Astrocyte (in vitro differentiated cells and primary cell): ENCODE measurements around the gene PRKX. TPM values are rescaled to one million over a fixed set of nuclear protein-coding genes. Genes with fewer than 3 reads are reported as not detected.

Source experiments
- DNase-seq: peaks from one replicate; pipeline ENCODE4 v3.0.0-alpha.2; 2010; ENCODE audit warnings: low read depth
- FAIRE-seq: peaks from 2 replicates; lab custom pipeline; 2011; peaks lifted over from hg19 to GRCh38; lab: Jason Lieb, UNC
- H2AFZ ChIP-seq: 2 replicates; pipeline ENCODE4 v1.6.0; 2012; ENCODE audit warnings: low read depth, low read length, inconsistent platforms
- H3K27ac ChIP-seq: 2 replicates; pipeline ENCODE4 v1.5.1; 2011; ENCODE audit warnings: low read depth, low read length, inconsistent platforms
- H3K27me3 ChIP-seq: 2 replicates; pipeline ENCODE4 v1.6.0; 2011; ENCODE audit warnings: low read length, inconsistent platforms; ENCODE audit not compliant: insufficient read depth
- H3K36me3 ChIP-seq: 2 replicates; pipeline ENCODE4 v1.5.1; 2011; ENCODE audit warnings: low read length, inconsistent platforms; ENCODE audit not compliant: insufficient read depth
- H3K4me1 ChIP-seq: 2 replicates; pipeline ENCODE4 v1.5.1; 2011; ENCODE audit warnings: low read length, inconsistent platforms; ENCODE audit not compliant: insufficient read depth
- H3K4me2 ChIP-seq: 2 replicates; pipeline ENCODE4 v1.6.0; 2012; ENCODE audit warnings: low read length, inconsistent platforms
- H3K4me3 ChIP-seq: 2 replicates; pipeline ENCODE4 v1.5.1; 2011; ENCODE audit warnings: low read depth, mild to moderate bottlenecking, low read length, inconsistent platforms; ENCODE audit not compliant: insufficient read depth
- H3K79me2 ChIP-seq: 2 replicates; pipeline ENCODE4 v1.6.0; 2012; ENCODE audit warnings: mild to moderate bottlenecking, low read length, inconsistent platforms; ENCODE audit not compliant: insufficient read depth
- H3K9ac ChIP-seq: 2 replicates; pipeline ENCODE4 v1.6.0; 2012; ENCODE audit warnings: mild to moderate bottlenecking, low read length, inconsistent platforms
- H3K9me3 ChIP-seq: 2 replicates; pipeline ENCODE4 v1.5.1; 2012; ENCODE audit warnings: low read depth, mild to moderate bottlenecking, low read length, inconsistent platforms; ENCODE audit not compliant: insufficient read depth
- H4K20me1 ChIP-seq: 2 replicates; pipeline ENCODE4 v1.6.0; 2012; ENCODE audit warnings: low read length, inconsistent platforms; ENCODE audit not compliant: insufficient read depth
- H3K27ac Mint-ChIP-seq: one replicate; pipeline ENCODE4 v1.8.0; 2021; ENCODE audit warnings: mild to moderate bottlenecking, mixed read lengths; ENCODE audit not compliant: unreplicated experiment
- H3K27me3 Mint-ChIP-seq: one replicate; pipeline ENCODE4 v1.8.0; 2021; ENCODE audit warnings: low read depth, mixed read lengths; ENCODE audit not compliant: unreplicated experiment
- H3K36me3 Mint-ChIP-seq: one replicate; pipeline ENCODE4 v1.8.0; 2021; ENCODE audit warnings: low read depth, mixed read lengths; ENCODE audit not compliant: unreplicated experiment
- H3K4me1 Mint-ChIP-seq: one replicate; pipeline ENCODE4 v1.8.0; 2021; ENCODE audit warnings: low read depth, mixed read lengths; ENCODE audit not compliant: unreplicated experiment
- H3K4me3 Mint-ChIP-seq: one replicate; pipeline ENCODE4 v1.8.0; 2021; ENCODE audit warnings: mild to moderate bottlenecking, moderate library complexity, mixed read lengths; ENCODE audit not compliant: unreplicated experiment
- H3K9me3 Mint-ChIP-seq: one replicate; pipeline ENCODE4 v1.8.0; 2021; ENCODE audit warnings: mild to moderate bottlenecking, mixed read lengths; ENCODE audit not compliant: unreplicated experiment
- CTCF ChIP-seq: IDR thresholded peaks from 2 replicates; pipeline ENCODE4 v1.5.1; 2011; ENCODE audit warnings: low read depth, mild to moderate bottlenecking, inconsistent platforms, low read length, moderate library complexity; ENCODE audit not compliant: insufficient read depth
- EZH2 ChIP-seq: IDR thresholded peaks from 2 replicates; pipeline ENCODE4 v1.6.1; 2012; ENCODE audit warnings: mild to moderate bottlenecking, low read length, inconsistent platforms; ENCODE audit not compliant: insufficient read depth
- total RNA-seq: library from RNA; stranded (reverse); gene quantifications from 2 replicates; pipeline ENCODE4 v1.2.1, GENCODE V29; 2021

The PRKX gene
- total RNA-seq, 1 donor from 2014 or later, result 27.3 TPM

GRCh38 chrX:3639236-3639635 is 74.2 kb downstream of the PRKX start:
- H3K27ac Mint-ChIP-seq, result no peak overlapping the region
- no peaks in the 10 kb centered on the region for H3K4me1 ChIP-seq
- no peak for DNase-seq
- H3K4me2 ChIP-seq, result no peak overlapping the region
- no peaks in the 10 kb centered on the region for H4K20me1 ChIP-seq
- no peak overlapping the region for H3K4me3 Mint-ChIP-seq
- no peak overlapping the region for H2AFZ ChIP-seq
- H3K9ac ChIP-seq, result no peak overlapping the region
- TF ChIP-seq EZH2 (no peak), CTCF (no peak)
- no peaks in the 10 kb centered on the region for H3K36me3 ChIP-seq
- FAIRE-seq, result no peak
- H3K4me3 ChIP-seq, result no peak overlapping the region
- H3K4me1 Mint-ChIP-seq, result no peaks in the 10 kb centered on the region
- H3K9me3 Mint-ChIP-seq, result no peaks in the 10 kb centered on the region
- no peaks in the 10 kb centered on the region for H3K27me3 Mint-ChIP-seq
- no peak overlapping the region for H3K27ac ChIP-seq
- no peaks in the 10 kb centered on the region for H3K79me2 ChIP-seq
- H3K36me3 Mint-ChIP-seq, result peaks cover 5% of the 10 kb centered on the region
- H3K9me3 ChIP-seq, result peaks cover 2% of the 10 kb centered on the region
- H3K27me3 ChIP-seq, result no peaks in the 10 kb centered on the region

- FAIRE-seq (peak; percentile 100), DNase-seq (peak; percentile 20)
- H3K4me2 ChIP-seq, result no peak overlapping the region
- H4K20me1 ChIP-seq, result no peaks in the 10 kb centered on the region
- no peaks in the 10 kb centered on the region for H3K9me3 ChIP-seq
- no peak overlapping the region for H3K4me3 ChIP-seq
- H3K27ac Mint-ChIP-seq, result no peak overlapping the region
- H3K4me3 Mint-ChIP-seq, result no peak overlapping the region
- H3K27ac ChIP-seq, result no peak overlapping the region
- H2AFZ ChIP-seq, result no peak overlapping the region
- H3K36me3 Mint-ChIP-seq, result no peaks in the 10 kb centered on the region
- no peaks in the 10 kb centered on the region for H3K27me3 ChIP-seq
- no peaks in the 10 kb centered on the region for H3K4me1 ChIP-seq
- H3K9me3 Mint-ChIP-seq, result no peaks in the 10 kb centered on the region
- no peaks in the 10 kb centered on the region for H3K36me3 ChIP-seq
- no peaks in the 10 kb centered on the region for H3K79me2 ChIP-seq
- no peaks in the 10 kb centered on the region for H3K4me1 Mint-ChIP-seq
- H3K27me3 Mint-ChIP-seq, result no peaks in the 10 kb centered on the region
- no peak overlapping the region for H3K9ac ChIP-seq
- TF ChIP-seq EZH2 (no peak), CTCF (peak; percentile 45)
Measured at GRCh38 chrX:3638280-3638873, 75.1 kb downstream of the PRKX start.

GRCh38 chrX:3636803-3637202 is 76.6 kb downstream of the PRKX start:
- DNase-seq (no peak), FAIRE-seq (no peak)
- H3K36me3 Mint-ChIP-seq, result peaks cover under 1% of the 10 kb centered on the region
- no peak overlapping the region for H3K4me3 Mint-ChIP-seq
- H3K79me2 ChIP-seq, result no peaks in the 10 kb centered on the region
- H3K27ac ChIP-seq, result no peak overlapping the region
- no peak overlapping the region for H3K4me3 ChIP-seq
- H3K4me1 ChIP-seq, result no peaks in the 10 kb centered on the region
- H3K36me3 ChIP-seq, result no peaks in the 10 kb centered on the region
- H3K4me1 Mint-ChIP-seq, result no peaks in the 10 kb centered on the region
- no peak overlapping the region for H3K9ac ChIP-seq
- H3K4me2 ChIP-seq, result no peak overlapping the region
- no peak for TF ChIP-seq CTCF
- TF ChIP-seq EZH2, result no peak
- no peaks in the 10 kb centered on the region for H3K9me3 Mint-ChIP-seq
- H3K27ac Mint-ChIP-seq, result no peak overlapping the region
- H2AFZ ChIP-seq, result no peak overlapping the region
- no peaks in the 10 kb centered on the region for H3K27me3 Mint-ChIP-seq
- no peaks in the 10 kb centered on the region for H4K20me1 ChIP-seq
- H3K9me3 ChIP-seq, result no peaks in the 10 kb centered on the region
- H3K27me3 ChIP-seq, result no peaks in the 10 kb centered on the region
